Measurements from ENCODE around the gene PHF20.
"Not testable (repeated sequence)": the region's sequence is repeated elsewhere in the genome, so short reads cannot be mapped to it uniquely, and the experiment has no call there.

Gene PHF20

GRCh38 chr20:35771689-35772562 lies at the start of gene PHF20:
TSS of gene PHF20 (plus strand) at chr20:35772015. CDS start at chr20:35801523, 29,508 bp downstream.
- in situ Hi-C loops (cut with MboI; ENCODE audit: low pct_unique_long_range_greater_than_20kb, low sequenced_read_pairs, unreplicated experiment), result no loop called here

GRCh38 chr20:35723275-35723639 lies 48.6 kb upstream of the PHF20 start:
- in situ Hi-C loops (cut with MboI; ENCODE audit: low pct_unique_long_range_greater_than_20kb, low sequenced_read_pairs, unreplicated experiment); DNase-seq (ENCODE audit: low spot score): not testable (repeated sequence)

More at GRCh38 chr20:35771689-35772562, at the start of gene PHF20:
- TF ChIP-seq CTCF (IDR thresholded peaks at IDR 0.05; ENCODE audit: extremely low read depth, insufficient read depth, missing control alignments), result no peak
- DNase-seq (ENCODE audit: low spot score), result peak; percentile 96

- in situ Hi-C loops (cut with MboI; ENCODE audit: low pct_unique_long_range_greater_than_20kb, low sequenced_read_pairs, unreplicated experiment); DNase-seq (ENCODE audit: low spot score): not testable (repeated sequence)
These were observed 48.0 kb upstream of the PHF20 start for GRCh38 chr20:35723652-35724320.

DNA sequence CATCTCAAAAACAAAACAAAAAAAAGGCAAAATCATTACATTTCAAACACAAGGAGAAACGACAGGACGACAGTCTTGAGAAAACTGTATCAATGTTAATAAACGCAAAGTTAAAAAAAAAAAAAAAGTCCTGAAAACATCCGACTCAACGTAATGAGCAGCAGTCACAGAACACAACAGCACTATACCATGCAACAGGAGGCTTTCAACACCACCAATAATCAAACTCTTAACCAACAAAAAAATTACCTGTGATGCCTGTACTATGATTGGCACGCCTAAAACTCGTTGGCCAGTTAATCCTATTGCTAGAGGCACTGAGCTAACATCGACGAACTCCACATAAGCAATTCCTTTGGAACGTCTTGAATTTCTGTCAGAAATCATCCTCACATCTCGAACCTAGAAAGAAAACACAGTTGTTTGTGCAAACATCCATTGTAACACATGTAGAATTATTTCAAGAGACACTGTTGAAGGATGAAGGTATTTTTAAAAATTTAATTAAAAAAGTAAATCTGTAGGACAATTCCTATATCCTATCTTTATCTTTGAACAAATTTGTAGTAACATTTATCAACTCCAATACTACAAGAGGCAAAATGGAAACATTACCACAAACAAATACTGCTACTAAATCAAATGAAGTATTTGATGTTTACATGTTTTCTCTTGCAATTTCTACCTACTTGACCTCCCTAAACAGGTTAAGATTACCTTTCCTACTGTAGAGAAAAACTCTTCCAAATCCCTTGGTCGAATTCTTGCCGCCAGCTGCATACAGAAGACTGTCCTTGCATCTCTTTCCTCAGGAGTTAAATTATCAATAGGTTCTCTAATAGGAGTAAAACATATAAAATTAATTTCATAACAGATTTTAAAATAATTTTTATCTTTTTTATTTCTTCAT lies 47.2 kb upstream of the PHF20 start:
- no peak for TF ChIP-seq CTCF (IDR thresholded peaks at IDR 0.05; ENCODE audit: extremely low read depth, insufficient read depth, missing control alignments)
- in situ Hi-C loops (cut with MboI; ENCODE audit: low pct_unique_long_range_greater_than_20kb, low sequenced_read_pairs, unreplicated experiment), result no loop called here
- no peak for DNase-seq (ENCODE audit: low spot score)

DNA sequence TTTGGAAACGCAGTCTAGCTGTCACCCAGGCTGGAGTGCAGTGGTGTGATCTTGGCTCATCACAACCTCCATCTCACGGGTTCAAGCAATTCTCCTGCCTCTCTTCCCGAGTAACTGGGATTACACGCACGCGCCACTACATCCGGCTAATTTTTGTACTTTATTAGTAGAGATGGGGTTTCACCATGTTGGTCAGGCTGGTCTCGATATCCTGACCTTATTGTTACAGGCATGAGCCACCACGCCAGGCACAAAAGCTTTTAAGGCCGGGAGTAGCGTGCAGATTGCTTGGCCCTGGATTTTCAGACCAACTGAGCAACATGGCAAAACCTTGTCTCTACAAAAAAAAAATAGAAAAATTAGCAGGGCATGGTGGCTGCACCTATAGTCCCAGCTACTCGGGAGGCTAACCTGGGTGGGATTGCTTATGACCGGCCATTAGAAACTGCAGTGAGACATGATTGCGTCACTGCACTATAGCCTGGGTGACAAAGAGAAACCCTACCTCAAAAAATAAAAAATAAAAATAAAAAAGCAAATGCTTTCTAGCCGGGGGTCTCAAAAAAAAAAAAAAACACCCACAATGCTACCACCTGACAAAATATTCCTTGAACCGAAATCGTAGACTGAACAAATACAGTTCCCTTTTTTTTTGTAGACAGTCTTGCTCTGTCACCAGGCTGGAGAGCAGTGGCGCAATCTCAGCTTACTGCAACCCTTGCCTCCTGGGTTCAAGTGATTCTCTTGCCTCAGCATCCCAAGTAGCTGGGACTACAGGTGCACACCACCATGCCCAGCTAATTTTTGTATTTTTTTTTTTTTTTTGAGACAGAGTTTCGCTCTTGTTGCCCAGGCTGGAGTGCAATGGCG lies 44.7 kb upstream of the PHF20 start:
- in situ Hi-C loops (cut with MboI; ENCODE audit: low pct_unique_long_range_greater_than_20kb, low sequenced_read_pairs, unreplicated experiment), result no loop called here
- no peak for TF ChIP-seq CTCF (IDR thresholded peaks at IDR 0.05; ENCODE audit: extremely low read depth, insufficient read depth, missing control alignments)
- DNase-seq (ENCODE audit: low spot score), result no peak

DNA sequence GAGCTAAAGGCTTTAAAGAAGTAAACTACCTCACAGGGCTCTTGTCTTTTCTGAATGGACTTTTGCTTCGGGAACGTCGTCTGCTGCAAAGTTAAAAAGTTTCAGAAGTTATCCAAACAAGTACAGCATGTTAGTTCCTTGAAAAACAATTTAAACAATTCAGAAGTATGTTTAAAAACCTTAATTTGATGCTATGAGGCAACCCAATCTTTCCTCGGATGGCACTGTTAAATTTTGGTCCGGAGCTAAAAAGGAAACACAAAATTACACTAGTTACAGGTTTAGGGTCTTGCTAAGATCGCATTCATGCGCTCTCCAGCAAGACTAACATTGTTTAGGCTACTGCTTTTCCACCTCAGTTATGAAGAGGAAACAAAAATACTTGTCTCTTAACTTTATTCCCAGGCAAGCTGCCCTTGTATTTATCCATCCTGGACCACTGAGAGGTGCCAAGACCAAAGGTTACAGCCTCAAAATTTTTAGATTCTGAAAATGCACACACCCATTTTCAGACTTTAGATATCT lies 42.5 kb upstream of the PHF20 start:
- in situ Hi-C loops (cut with MboI; ENCODE audit: low pct_unique_long_range_greater_than_20kb, low sequenced_read_pairs, unreplicated experiment), result no loop called here
- no peak for DNase-seq (ENCODE audit: low spot score)
- no peak for TF ChIP-seq CTCF (IDR thresholded peaks at IDR 0.05; ENCODE audit: extremely low read depth, insufficient read depth, missing control alignments)
